Activated CD8-positive, alpha-beta memory T cell treated with anti-CD3 and anti-CD28 coated beads for 4 hours (primary cell): ENCODE measurements around the gene AKT3.
"Not testable (repeated sequence)": the region's sequence is repeated elsewhere in the genome, so short reads cannot be mapped to it uniquely, and the experiment has no call there.

Experiments used
- DNase-seq, 2 donors: peaks; one replicate each; pipeline ENCODE4 v3.0.0-alpha.2; 2020; ENCODE audit warnings: low read depth in 2 of 2

AKT3 gene

GRCh38 chr1:243786531-243786930 is 63.5 kb downstream of the AKT3 start:
- DNase-seq = no peak

GRCh38 chr1:243784506-243784905 is 65.5 kb downstream of the AKT3 start:
- DNase-seq = no peak

- DNase-seq = no peak
Observed at GRCh38 chr1:243783714-243784113, 66.3 kb downstream of the AKT3 start.

GRCh38 chr1:243772361-243773050 is 77.5 kb downstream of the AKT3 start:
- not testable (repeated sequence) for DNase-seq

- no peak for DNase-seq
Observed at GRCh38 chr1:243770860-243771259, 79.2 kb downstream of the AKT3 start.

- DNase-seq = no peak
Observed at GRCh38 chr1:243765676-243766075, 84.4 kb downstream of the AKT3 start.

- no peak for DNase-seq
Observed at GRCh38 chr1:243763806-243764205, 86.2 kb downstream of the AKT3 start.

GRCh38 chr1:243758647-243759046 is 91.4 kb downstream of the AKT3 start:
- DNase-seq = no peak

- no peak for DNase-seq
Observed at GRCh38 chr1:243756529-243756928, 93.5 kb downstream of the AKT3 start.

- no peak for DNase-seq
Observed at GRCh38 chr1:243754348-243754747, 95.7 kb downstream of the AKT3 start.

- DNase-seq = no peak
Observed at GRCh38 chr1:243751506-243751905, 98.5 kb downstream of the AKT3 start.

GRCh38 chr1:243748706-243749283 is 101.2 kb downstream of the AKT3 start:
- DNase-seq = no peak

GRCh38 chr1:243748227-243748626 is 101.8 kb downstream of the AKT3 start:
- DNase-seq = no peak

GRCh38 chr1:243746751-243747150 is 103.3 kb downstream of the AKT3 start:
- DNase-seq = no peak

GRCh38 chr1:243745356-243745755 is 104.7 kb downstream of the AKT3 start:
- no peak for DNase-seq

- DNase-seq = no peak
Observed at GRCh38 chr1:243742819-243743218, 107.2 kb downstream of the AKT3 start.

GRCh38 chr1:243740255-243740999 is 109.6 kb downstream of the AKT3 start:
- DNase-seq = no peak

- DNase-seq = no peak
Observed at GRCh38 chr1:243739335-243740003, 110.6 kb downstream of the AKT3 start.

- DNase-seq = no peak
Observed at GRCh38 chr1:243738020-243738419, 112.0 kb downstream of the AKT3 start.

- no peak for DNase-seq
Observed at GRCh38 chr1:243735457-243735856, 114.6 kb downstream of the AKT3 start.

GRCh38 chr1:243734308-243734695 is 115.7 kb downstream of the AKT3 start:
- no peak for DNase-seq

- no peak for DNase-seq
Observed at GRCh38 chr1:243733670-243734307, 116.3 kb downstream of the AKT3 start.
